Colonic mucosa (tissue), 4 donors: ENCODE data around the gene TMEM221. TPM values are rescaled to one million over a fixed set of nuclear protein-coding genes. Genes with fewer than 3 reads are reported as not detected.

Experiments used
- DNase-seq: peaks from one replicate; pipeline ENCODE4 v3.0.0-alpha.2; 2020
- H3K27ac ChIP-seq: fragments of 200-600 bp; one replicate; pipeline ENCODE4 v1.8.0; 2021
- H3K27me3 ChIP-seq: fragments of 200-600 bp; one replicate; pipeline ENCODE4 v1.8.0; 2021
- H3K36me3 ChIP-seq: fragments of 200-600 bp; one replicate; pipeline ENCODE4 v1.8.0; 2021
- H3K4me1 ChIP-seq: fragments of 200-600 bp; one replicate; pipeline ENCODE4 v1.8.0; 2021; ENCODE audit warnings: mild to moderate bottlenecking
- H3K4me3 ChIP-seq: fragments of 200-600 bp; one replicate; pipeline ENCODE4 v1.8.0; 2021
- H3K9ac ChIP-seq, 2 donors: one replicate each; pipeline ENCODE4 v1.7.0; 2013; ENCODE audit warnings: control low read depth in 2 of 2, low read depth in 2 of 2, low read length in 2 of 2
- H3K9me3 ChIP-seq: fragments of 200-600 bp; one replicate; pipeline ENCODE4 v1.8.0; 2021
- intact Hi-C: fragments of 100-400 bp; cut with DNase I; formaldehyde crosslinking; loops from one replicate; pipeline ENCODE4 v1.14.1; 2022
- total RNA-seq, 2 donors: library from RNA; stranded (reverse); fragmentation: NEBNext Ultra II Directional in 1 of 2; extraction: Animal tissue kit (Norgen Biotek cat#: 25700) in 1 of 2; gene quantifications; one replicate each; pipeline ENCODE4 v1.2.1, GENCODE V29; 2021
- TF ChIP-seq, protein P1 (sequence below): fragments of 200-600 bp; IDR thresholded peaks from one replicate; pipeline ENCODE4 v1.8.0; 2022; ENCODE audit warnings: antibody characterized with exemption, mild to moderate bottlenecking
- donor health status: healthy.
- donor health status: DM: no; HTN: no; CAD: no.
- donor health status: DM: no; HTN: no; CAD: no.

Gene TMEM221
- total RNA-seq, 2 donors from 2014 or later, result not detected

DNA sequence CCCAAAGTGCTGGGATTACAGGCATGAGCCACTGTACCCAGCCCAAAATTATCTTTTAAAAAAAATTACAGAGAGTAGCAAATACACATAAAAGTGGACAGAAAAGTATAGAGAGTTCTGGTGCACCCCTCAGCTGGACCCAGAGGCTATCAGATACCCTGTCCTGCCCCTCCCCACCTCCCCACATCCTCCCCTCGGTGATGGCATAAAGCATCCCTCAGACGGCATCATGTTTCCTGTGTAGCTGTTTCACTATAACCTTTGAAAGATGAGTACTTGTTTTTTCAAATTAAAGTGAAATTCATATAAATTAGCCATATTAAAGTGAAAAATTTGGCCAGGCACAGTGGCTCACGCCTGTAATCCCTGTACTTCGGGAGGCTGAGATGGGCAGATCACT, 41.9 kb upstream of the TMEM221 start:
- intact Hi-C loops, result no loop called here
- Histone ChIP-seq H3K36me3 (no peaks in the 10 kb centered on the region), H3K9ac (no peak overlapping the region), H3K27ac (no peak overlapping the region), H3K4me3 (no peak overlapping the region), H3K27me3 (no peaks in the 10 kb centered on the region), H3K9me3 (no peaks in the 10 kb centered on the region), H3K4me1 (peaks cover 4% of the 10 kb centered on the region)
- no peak for DNase-seq
- TF ChIP-seq, protein P1, sequence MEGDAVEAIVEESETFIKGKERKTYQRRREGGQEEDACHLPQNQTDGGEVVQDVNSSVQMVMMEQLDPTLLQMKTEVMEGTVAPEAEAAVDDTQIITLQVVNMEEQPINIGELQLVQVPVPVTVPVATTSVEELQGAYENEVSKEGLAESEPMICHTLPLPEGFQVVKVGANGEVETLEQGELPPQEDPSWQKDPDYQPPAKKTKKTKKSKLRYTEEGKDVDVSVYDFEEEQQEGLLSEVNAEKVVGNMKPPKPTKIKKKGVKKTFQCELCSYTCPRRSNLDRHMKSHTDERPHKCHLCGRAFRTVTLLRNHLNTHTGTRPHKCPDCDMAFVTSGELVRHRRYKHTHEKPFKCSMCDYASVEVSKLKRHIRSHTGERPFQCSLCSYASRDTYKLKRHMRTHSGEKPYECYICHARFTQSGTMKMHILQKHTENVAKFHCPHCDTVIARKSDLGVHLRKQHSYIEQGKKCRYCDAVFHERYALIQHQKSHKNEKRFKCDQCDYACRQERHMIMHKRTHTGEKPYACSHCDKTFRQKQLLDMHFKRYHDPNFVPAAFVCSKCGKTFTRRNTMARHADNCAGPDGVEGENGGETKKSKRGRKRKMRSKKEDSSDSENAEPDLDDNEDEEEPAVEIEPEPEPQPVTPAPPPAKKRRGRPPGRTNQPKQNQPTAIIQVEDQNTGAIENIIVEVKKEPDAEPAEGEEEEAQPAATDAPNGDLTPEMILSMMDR, result no peak

DNA sequence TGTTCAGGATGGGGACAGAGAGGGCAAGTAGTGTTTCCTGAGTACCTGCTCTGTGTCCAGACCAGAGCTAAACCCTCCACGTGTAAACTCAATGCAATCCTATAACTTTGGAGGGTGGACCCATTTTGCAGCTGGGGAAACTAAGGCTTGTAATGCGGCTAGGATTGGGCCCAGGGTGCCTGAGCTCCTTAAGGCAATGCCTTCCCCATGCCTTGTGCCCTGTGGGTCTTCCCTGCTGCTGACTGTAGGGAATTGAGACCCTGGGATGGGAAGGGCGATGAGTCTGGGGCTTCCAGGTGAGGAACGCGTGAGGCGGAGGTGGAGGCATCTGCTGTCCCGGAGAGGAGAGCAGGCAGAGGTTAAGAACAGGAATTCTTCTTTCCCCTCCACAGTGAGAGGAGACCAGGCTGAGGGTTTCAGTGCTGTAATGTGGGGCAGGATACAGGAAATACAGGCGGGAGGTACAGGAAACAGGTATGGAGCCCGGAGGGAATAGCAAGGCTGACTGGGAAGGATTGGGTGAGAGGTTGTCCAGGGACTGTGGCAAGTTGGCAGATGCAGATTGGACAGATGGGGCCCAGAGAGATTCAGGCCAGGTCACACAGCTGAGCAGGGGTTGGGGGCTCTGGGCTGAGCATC, 41.0 kb upstream of the TMEM221 start:
- intact Hi-C loops, result no loop called here
- TF ChIP-seq, protein P1, result no peak
- H3K27me3 ChIP-seq, result no peaks in the 10 kb centered on the region
- H3K4me1 ChIP-seq, result peaks cover 4% of the 10 kb centered on the region
- H3K36me3 ChIP-seq, result no peaks in the 10 kb centered on the region
- no peak overlapping the region for H3K9ac ChIP-seq
- no peak overlapping the region for H3K27ac ChIP-seq
- no peak for DNase-seq
- no peaks in the 10 kb centered on the region for H3K9me3 ChIP-seq
- H3K4me3 ChIP-seq, result no peak overlapping the region

DNA sequence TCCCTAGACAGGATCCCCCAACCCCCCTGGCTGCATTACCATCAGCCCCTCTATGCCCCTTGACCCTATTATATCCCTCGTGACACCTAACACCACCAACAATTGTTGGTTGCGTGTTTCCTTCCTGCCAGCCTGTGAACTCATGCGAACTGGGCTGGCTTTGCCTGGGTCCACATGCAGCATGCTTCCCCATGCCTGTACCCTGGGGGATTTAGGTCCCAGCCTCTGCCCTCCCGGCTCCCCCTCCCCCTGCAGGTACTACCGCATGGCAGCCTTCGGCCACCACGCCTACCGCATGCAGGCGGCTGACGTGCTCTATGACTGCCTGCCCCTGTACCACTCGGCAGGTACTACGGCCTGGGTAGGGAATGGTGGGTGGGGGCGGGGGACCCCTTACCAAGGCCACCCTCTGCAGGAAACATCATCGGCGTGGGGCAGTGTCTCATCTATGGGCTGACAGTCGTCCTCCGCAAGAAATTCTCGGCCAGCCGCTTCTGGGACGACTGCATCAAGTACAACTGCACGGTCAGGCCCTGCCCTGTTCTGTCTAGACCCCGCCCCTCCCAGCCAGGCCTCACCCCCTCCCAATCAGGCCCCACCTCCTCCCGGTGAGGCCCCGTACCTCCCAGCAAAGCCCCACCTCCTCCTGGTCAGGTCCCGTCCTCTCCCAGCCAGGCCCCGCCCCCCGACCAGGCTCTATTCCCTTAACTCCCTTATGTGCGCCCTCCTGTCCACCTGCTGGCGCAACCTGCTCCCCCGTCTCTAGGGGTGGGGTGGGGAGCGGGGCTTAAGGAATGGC, 40.3 kb upstream of the TMEM221 start:
- TF ChIP-seq, protein P1, result no peak
- no peaks in the 10 kb centered on the region for H3K27me3 ChIP-seq
- intact Hi-C loops, result no loop called here
- DNase-seq, result peak; percentile 94
- H3K36me3 ChIP-seq, result no peaks in the 10 kb centered on the region
- no peaks in the 10 kb centered on the region for H3K9me3 ChIP-seq
- no peak overlapping the region for H3K27ac ChIP-seq
- H3K4me1 ChIP-seq, result peaks cover 4% of the 10 kb centered on the region
- H3K4me3 ChIP-seq, result peak overlapping the region; percentile 26
- peak overlapping the region; percentile 40 to 63 for H3K9ac ChIP-seq

DNA sequence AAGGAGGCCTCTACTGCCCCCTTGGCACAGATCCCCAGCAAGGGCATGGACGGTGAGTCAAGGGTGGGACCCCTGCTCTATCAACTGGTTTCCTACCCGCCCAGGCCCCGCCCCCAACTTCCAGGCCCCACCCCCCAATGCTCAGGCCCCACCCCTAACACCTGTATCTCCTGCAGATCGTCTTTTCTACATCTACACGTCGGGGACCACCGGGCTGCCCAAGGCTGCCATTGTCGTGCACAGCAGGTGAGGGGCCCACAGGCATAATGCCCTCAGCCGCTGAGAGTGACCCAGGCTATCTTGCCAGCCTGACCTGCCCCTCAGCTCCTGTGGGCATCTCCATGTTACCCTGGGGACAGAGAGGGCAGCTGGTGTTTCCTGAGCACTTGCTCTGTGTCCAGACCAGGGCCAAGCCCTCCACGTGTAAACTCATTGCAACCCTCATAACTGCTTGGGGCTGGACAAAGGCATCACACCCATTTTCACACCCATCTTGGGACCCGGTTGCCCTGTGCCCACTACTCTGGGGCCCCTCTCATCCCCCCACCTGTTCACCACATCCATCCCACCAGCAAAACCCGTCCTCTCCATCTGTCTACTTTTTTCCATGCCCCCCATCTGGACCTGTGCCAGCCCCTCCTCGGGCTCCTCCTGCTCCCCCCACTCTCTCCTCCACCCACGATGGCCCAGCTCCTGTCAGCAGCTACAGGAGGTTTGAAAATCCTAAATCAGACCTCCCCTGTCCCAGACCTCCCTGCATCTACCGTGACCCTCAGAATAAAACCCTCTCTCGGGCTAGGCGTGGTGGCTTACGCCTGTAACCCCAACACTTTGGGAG, 39.0 kb upstream of the TMEM221 start:
- Histone ChIP-seq H3K4me3 (no peak overlapping the region), H3K9ac (no peak overlapping the region), H3K4me1 (peaks cover 4% of the 10 kb centered on the region), H3K27ac (no peak overlapping the region), H3K27me3 (no peaks in the 10 kb centered on the region), H3K9me3 (no peaks in the 10 kb centered on the region), H3K36me3 (no peaks in the 10 kb centered on the region)
- DNase-seq, result no peak
- TF ChIP-seq, protein P1, result no peak
- intact Hi-C loops, result no loop called here

DNA sequence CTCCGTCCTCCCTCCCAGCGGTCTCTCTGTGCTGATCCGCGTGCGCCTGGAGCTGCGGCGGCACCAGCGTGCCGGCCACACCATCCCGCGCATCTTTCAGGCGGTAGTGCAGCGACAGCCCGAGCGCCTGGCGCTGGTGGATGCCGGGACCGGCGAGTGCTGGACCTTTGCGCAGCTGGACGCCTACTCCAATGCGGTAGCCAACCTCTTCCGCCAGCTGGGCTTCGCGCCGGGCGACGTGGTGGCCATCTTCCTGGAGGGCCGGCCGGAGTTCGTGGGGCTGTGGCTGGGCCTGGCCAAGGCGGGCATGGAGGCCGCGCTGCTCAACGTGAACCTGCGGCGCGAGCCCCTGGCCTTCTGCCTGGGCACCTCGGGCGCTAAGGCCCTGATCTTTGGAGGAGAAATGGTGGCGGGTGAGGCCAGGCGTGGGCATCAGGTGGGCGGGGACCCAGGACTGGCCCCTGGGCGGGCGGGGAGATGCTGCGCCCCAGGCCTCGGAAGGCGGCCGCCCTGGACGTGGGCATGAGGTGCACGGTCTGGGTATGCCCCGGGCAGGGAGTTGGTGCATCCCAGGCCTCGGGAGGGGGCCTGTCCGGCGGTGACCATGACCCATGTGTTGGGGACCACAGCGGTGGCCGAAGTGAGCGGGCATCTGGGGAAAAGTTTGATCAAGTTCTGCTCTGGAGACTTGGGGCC, 38.2 kb upstream of the TMEM221 start:
- TF ChIP-seq, protein P1, result no peak
- intact Hi-C loops, result no loop called here
- H3K27me3 ChIP-seq, result no peaks in the 10 kb centered on the region
- no peak overlapping the region for H3K27ac ChIP-seq
- no peaks in the 10 kb centered on the region for H3K9me3 ChIP-seq
- H3K4me3 ChIP-seq, result no peak overlapping the region
- H3K9ac ChIP-seq, result no peak overlapping the region
- H3K36me3 ChIP-seq, result no peaks in the 10 kb centered on the region
- peaks cover 4% of the 10 kb centered on the region for H3K4me1 ChIP-seq
- no peak for DNase-seq
